ENCODE results near the gene NUP210. TPM values are rescaled to one million over a fixed set of nuclear protein-coding genes. Genes with fewer than 3 reads are reported as not detected.

Gene NUP210
- polyA plus RNA-seq, 1 of the 3 experiments (the other 2 are of a cell fraction): 1.8 TPM

DNA sequence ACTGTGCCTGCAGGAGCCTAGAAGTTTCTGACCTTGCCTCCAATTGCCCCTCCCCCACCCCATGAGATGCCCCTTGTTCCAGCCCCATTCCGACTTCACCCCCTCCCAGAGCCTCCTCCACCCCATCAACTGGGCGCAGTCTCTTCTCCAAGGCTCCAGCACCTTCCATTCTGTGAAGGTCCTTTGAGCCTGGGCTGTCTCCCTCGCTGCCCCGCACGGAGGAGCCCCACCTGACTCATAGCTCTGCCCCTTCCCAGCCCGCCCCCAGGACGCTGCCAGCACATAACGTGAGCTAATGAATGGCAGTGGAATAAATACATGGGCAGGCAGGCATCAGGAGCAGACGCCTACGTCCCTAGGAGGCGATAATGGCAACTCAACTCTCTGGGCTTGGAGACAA, 113.1 kb downstream of the NUP210 start (continued):
- TF ChIP-seq EP300 (IDR thresholded peaks at IDR 0.05; ENCODE audit: borderline replicate concordance in 1 of 2, low read depth in 1 of 2, low read length in 1 of 2) (no peak), GABPA (IDR thresholded peaks at IDR 0.05; ENCODE audit: low read depth) (no peak), TAF1 (IDR thresholded peaks at IDR 0.05; ENCODE audit: borderline replicate concordance, low read depth, low read length) (no peak), MXI1 (IDR thresholded peaks at IDR 0.05; ENCODE audit: low read depth, low read length) (no peak), MEF2A (IDR thresholded peaks at IDR 0.05; ENCODE audit: borderline replicate concordance, low read depth) (no peak), ELF1 (IDR thresholded peaks at IDR 0.05) (no peak), RXRA (IDR thresholded peaks at IDR 0.05; ENCODE audit: borderline replicate concordance, low read depth) (no peak), GATA2 (CRISPR knock-in tag; IDR thresholded peaks at IDR 0.05) (no peak), FOXM1 (IDR thresholded peaks at IDR 0.05; ENCODE audit: low read depth) (no peak), RFX5 (IDR thresholded peaks at IDR 0.05; ENCODE audit: low read length) (no peak)
- TF ChIP-seq, protein P1, sequence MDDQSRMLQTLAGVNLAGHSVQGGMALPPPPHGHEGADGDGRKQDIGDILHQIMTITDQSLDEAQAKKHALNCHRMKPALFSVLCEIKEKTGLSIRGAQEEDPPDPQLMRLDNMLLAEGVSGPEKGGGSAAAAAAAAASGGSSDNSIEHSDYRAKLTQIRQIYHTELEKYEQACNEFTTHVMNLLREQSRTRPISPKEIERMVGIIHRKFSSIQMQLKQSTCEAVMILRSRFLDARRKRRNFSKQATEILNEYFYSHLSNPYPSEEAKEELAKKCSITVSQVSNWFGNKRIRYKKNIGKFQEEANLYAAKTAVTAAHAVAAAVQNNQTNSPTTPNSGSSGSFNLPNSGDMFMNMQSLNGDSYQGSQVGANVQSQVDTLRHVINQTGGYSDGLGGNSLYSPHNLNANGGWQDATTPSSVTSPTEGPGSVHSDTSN (IDR thresholded peaks at IDR 0.05): no peak

DNA sequence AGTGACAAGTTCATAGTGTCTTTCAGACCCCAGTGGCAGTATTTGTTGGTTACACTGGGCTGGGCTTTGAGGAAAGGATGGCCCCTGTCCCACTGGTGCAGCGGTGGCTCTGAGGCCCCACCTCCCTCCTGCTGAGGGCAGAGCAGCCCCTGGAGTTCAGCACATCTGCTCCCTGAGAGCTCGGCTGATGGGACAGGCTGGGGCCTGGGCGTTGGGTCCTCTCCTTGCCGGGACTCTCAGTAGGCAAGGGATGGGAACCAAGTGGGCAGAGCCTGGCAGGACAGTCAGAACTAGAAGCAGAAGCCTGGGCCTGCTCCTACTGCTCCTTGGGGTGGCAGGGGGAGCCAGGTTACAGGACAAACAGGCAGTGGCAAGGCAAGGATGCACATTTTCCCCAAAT, 114.5 kb downstream of the NUP210 start:
- Histone ChIP-seq H3K4me2 (no peak overlapping the region), H3K79me2 (ENCODE audit: insufficient read depth) (no peaks in the 10 kb centered on the region), H4K20me1 (ENCODE audit: insufficient read depth) (no peaks in the 10 kb centered on the region), H3K4me1 (ENCODE audit: control insufficient read depth in 1 of 2, insufficient read depth in 2 of 2, low read depth in 1 of 2, low read length in 1 of 2) (peaks cover 4 to 9% of the 10 kb centered on the region in 2 experiments; a peak in 1 of 4 replicates), H3K36me3 (replicated peaks in 1 of 2; ENCODE audit: control insufficient read depth in 1 of 2, insufficient read depth in 2 of 2, low read length in 1 of 2) (no peaks in the 10 kb centered on the region), H3K27me3 (ENCODE audit: insufficient read depth) (no peaks in the 10 kb centered on the region), H3K9me2 (no peaks in the 10 kb centered on the region), H3K27ac (ENCODE audit: low read depth in 2 of 2, low read length in 1 of 2) (no peak overlapping the region), H2AFZ (ENCODE audit: low read depth) (no peak overlapping the region), H3F3A (replicated peaks; ENCODE audit: insufficient read depth) (no peaks in the 10 kb centered on the region), H3K9me3 (no peaks in the 10 kb centered on the region), H3K4me3 (ENCODE audit: low read depth in 2 of 2, low read length in 1 of 2) (no peak overlapping the region), H3K9ac (no peak overlapping the region)
- ChIA-PET POLR2A (interaction anchor here (0.6 kb wide), 1 partner anchor 131 kb away, joined by 4 read pairs; no protein-coding TSS in a partner anchor), CTCF (interaction anchor here (1.6 to 2.1 kb wide), 2 partner anchors 25 to 147 kb away, joined by 5 to 6 read pairs; no protein-coding TSS in a partner anchor)
- TF ChIP-seq, protein P1 (IDR thresholded peaks at IDR 0.05): no peak
- TF ChIP-seq EZH2phosphoT487 (IDR thresholded peaks at IDR 0.05; ENCODE audit: borderline replicate concordance, low read depth) (no peak), USF2 (IDR thresholded peaks at IDR 0.05; ENCODE audit: borderline replicate concordance, low read depth, low read length) (no peak)
- WGBS (ENCODE audit: low lambda C conversion rate): 11% methylated on average over 1 of the region's 4 CpGs
- DNase-seq: no peak

All from SK-N-SH (cell line).